GM10248 (cell line): ENCODE measurements around the gene ZNF440.
"Not testable (repeated sequence)": the region's sequence is repeated elsewhere in the genome, so short reads cannot be mapped to it uniquely, and the experiment has no call there.

ENCODE experiments used
- CTCF ChIA-PET: fragments of 300-600 bp; sonication (Branson Sonifier 250); formaldehyde crosslinking; extraction: SDS; loops from one replicate; lab custom pipeline; 2021; ENCODE audit warnings: antibody characterized with exemption; lab: Yijun Ruan, JAX
- POLR2A ChIA-PET: fragments of 350-650 bp; sonication (Branson Sonifier 250); formaldehyde crosslinking; extraction: SDS; loops from one replicate; lab custom pipeline; 2020; ENCODE audit warnings: antibody characterized with exemption; lab: Yijun Ruan, JAX
- DNase-seq: peaks from one replicate; pipeline ENCODE4 v3.0.0; 2012; ENCODE audit errors: extremely low spot score
- TF ChIP-seq, protein P1 (sequence below): IDR thresholded peaks from 2 replicates; pipeline ENCODE4 v1.5.1; 2012; ENCODE audit warnings: mild to moderate bottlenecking, low read depth; ENCODE audit errors: extremely low read depth, missing control alignments, control extremely low read depth

The ZNF440 gene

DNA sequence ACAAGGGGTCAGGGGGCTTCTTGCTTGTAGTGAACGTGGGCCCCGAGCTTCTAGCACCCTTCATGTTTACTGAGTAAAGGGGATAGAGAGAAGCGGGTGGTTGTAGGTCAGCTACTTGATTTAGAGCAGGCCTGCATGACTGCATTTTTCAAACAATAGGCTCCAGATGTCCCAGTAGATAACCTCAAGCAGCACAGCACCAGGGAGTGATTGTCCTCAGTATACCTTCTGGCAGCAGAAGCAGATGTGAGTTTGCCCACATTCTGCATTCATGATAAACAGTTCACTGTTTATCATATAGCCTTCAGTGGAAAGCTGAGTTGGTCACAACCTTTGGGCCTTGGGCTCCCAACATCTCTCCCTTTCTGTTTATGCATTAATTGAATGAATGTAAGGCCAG, 39.3 kb downstream of the ZNF440 start:
- ChIA-PET POLR2A (no interaction called here), CTCF (no interaction called here)
- TF ChIP-seq, protein P1, sequence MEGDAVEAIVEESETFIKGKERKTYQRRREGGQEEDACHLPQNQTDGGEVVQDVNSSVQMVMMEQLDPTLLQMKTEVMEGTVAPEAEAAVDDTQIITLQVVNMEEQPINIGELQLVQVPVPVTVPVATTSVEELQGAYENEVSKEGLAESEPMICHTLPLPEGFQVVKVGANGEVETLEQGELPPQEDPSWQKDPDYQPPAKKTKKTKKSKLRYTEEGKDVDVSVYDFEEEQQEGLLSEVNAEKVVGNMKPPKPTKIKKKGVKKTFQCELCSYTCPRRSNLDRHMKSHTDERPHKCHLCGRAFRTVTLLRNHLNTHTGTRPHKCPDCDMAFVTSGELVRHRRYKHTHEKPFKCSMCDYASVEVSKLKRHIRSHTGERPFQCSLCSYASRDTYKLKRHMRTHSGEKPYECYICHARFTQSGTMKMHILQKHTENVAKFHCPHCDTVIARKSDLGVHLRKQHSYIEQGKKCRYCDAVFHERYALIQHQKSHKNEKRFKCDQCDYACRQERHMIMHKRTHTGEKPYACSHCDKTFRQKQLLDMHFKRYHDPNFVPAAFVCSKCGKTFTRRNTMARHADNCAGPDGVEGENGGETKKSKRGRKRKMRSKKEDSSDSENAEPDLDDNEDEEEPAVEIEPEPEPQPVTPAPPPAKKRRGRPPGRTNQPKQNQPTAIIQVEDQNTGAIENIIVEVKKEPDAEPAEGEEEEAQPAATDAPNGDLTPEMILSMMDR = no peak
- no peak for DNase-seq

DNA sequence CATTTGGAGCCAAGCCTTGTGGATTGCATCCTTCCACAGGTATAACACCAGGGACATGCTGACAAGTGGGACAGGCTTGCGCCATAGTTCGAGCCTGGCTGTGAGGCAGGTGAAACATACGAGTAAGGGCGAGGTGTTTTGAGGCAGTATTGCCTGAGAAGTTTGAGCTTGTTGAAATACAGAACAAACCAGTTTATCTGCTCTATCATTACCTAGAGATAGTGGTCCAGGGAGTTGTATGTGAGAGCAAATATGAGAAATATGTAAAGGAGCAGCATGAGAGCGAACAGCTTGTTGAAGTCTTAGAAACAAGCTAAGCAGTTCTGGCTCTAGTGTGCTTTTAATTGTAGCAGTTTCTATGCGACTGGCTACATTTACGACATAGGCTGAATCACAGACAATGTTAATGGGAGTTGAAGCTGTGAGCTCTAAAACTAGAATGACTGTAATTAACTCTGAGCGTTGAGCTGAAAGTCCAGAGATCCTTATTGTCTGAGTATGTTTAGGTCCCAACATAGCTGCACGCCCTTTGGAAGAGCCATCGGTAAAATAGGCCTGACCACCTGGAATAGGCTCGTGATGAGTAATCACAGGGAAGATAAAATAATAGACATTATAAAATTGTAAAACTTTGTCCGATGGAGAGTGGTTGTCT, 42.6 kb downstream of the ZNF440 start:
- ChIA-PET POLR2A (no interaction called here), CTCF (interaction anchor here (1.0 to 1.6 kb wide), 2 partner anchors 13 to 59 kb away, joined by 3 read pairs; no protein-coding TSS in a partner anchor)
- DNase-seq = no peak
- TF ChIP-seq, protein P1 = no peak

DNA sequence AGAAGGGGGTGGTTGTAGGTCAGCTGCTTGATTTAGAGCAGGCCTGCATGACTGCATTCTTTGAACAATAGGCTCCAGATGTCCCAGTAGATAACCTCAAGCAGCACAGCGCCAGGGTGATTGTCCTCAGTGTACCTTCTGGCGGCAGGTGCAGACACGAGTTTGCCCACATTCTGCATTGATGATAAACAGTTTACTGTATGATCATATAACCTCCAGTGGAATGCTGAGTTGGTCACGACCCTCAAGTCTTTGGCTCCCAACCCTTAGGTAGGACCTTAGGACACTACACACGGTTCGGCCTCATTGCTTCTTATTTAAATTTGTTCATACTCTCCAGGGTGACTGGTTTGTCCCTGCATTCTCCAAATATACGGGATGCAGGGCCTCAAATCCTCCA, 46.6 kb downstream of the ZNF440 start:
- CTCF ChIA-PET = interaction anchor here (1.2 to 1.4 kb wide), 2 partner anchors 63 to 195 kb away, joined by 3 read pairs; no protein-coding TSS in a partner anchor
- TF ChIP-seq, protein P1 = no peak
- POLR2A ChIA-PET = no interaction called here
- no peak for DNase-seq

DNA sequence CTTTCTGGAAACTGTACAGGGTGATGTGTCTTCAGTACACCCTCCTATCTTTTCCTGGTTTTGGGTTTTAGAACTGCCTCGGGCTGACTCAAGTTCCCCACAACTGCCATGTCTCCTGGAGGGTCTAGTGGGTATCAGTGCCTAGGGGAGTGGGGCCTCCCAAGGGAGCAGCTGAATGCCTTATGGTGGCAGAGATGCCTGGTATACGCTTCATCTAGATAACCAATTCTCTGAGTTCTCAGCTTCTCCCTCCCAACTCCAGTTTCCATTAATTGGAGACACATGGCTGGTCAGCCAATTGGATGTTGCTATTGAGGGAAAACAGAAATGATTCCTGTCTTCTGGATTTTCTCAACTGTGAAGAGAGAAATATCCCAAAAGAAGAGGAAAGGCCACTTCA, 47.2 kb downstream of the ZNF440 start:
- DNase-seq = no peak
- TF ChIP-seq, protein P1 = no peak
- ChIA-PET CTCF (no interaction called here), POLR2A (no interaction called here)

DNA sequence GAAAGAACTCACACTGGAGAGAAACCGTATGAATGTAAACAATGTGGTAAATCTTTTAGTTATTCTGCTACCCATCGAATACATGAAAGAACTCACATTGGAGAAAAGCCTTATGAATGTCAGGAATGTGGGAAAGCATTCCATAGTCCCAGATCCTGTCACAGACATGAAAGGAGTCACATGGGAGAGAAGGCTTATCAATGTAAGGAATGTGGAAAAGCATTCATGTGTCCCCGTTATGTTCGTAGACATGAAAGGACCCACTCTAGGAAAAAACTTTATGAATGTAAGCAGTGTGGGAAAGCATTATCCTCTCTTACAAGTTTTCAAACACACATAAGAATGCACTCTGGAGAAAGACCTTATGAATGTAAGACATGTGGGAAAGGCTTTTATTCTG, 53.7 kb downstream of the ZNF440 start:
- CTCF ChIA-PET, DNase-seq, POLR2A ChIA-PET: not testable (repeated sequence)

DNA sequence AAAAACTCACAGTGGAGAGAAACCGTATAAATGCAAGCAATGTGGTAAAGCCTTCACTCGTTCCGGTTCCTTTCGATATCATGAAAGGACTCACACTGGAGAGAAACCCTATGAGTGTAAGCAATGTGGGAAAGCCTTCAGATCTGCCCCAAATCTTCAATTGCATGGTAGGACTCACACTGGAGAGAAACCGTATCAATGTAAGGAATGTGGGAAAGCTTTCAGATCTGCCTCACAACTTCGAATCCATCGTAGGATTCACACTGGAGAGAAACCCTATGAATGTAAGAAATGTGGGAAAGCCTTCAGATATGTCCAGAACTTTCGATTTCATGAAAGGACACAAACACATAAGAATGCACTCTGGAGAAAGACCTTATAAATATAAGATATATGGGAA, 54.1 kb downstream of the ZNF440 start:
- no peak for DNase-seq
- POLR2A ChIA-PET = no interaction called here
- TF ChIP-seq, protein P1 = no peak
- CTCF ChIA-PET = no interaction called here

DNA sequence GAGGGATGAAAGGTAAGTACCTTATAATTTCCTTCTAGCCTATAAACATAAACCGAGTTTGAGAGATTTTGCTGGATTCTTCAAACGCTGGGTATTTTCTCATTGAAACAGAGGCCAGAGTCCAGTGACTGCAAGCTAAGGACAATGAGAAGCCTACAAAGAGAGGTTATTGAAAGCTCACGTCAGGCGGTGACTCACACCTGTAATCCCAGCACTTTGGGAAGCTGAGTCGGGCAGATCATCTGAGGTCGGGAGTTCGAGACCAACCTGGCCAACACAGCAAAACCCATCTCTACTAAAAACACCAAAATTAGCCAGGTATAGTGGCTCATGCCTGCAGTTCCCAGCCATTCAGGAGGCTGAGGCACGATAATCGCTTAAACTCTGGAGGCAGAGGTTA, 58.6 kb downstream of the ZNF440 start:
- TF ChIP-seq, protein P1 = no peak
- CTCF ChIA-PET = interaction anchor here (0.7 to 0.9 kb wide), 2 partner anchors 75 to 172 kb away, joined by 5 read pairs; no protein-coding TSS in a partner anchor
- no peak for DNase-seq
- POLR2A ChIA-PET = no interaction called here
